Measurements from ENCODE around the gene PDCD2. TPM values are rescaled to one million over a fixed set of nuclear protein-coding genes. Genes with fewer than 3 reads are reported as not detected.

The PDCD2 gene
- total RNA-seq, 1 experiment from 2014 or later = 132 TPM

DNA sequence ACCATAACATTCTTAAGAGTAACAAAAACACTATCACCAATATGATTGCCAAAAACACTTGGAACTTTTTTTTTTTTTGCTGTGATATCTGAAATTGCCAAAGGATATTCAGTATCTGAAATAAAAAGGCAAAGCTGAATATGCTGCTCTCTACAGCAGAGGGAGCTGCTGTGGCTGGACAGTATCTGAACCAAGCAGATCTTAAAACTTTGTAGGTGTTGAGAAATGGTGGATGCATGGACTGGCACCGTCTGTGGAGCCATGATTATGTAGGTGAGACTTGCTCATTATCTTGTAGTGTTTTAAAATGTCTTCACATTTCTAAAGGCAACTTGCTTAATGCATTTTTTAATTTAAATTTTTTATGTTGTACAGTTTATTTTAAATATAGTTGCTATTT is 9.2 kb downstream of the PDCD2 start:
- Mint-ChIP-seq H3K27me3 (ENCODE audit: low read depth) (no peaks in the 10 kb centered on the region), H3K36me3 (peaks cover 45% of the 10 kb centered on the region)

GRCh38 chr6:170572704-170573466 is 11.6 kb downstream of the PDCD2 start:
- Mint-ChIP-seq H3K36me3 (peaks cover 42% of the 10 kb centered on the region), H3K27ac (no peak overlapping the region), H3K27me3 (ENCODE audit: low read depth) (no peaks in the 10 kb centered on the region), H3K9me3 (no peaks in the 10 kb centered on the region), H3K4me3 (no peak overlapping the region), H3K4me1 (no peaks in the 10 kb centered on the region)
- DNase-seq (ENCODE audit: low spot score) (no peak), ATAC-seq (no peak)
- ChIA-PET CTCF (no interaction called here), POLR2A (no interaction called here)
- TF ChIP-seq MYBL2 (CRISPR knock-in tag; IDR thresholded peaks at IDR 0.05) (no peak), E2F5 (CRISPR knock-in tag; IDR thresholded peaks at IDR 0.05) (no peak)
- TF ChIP-seq, protein P1, sequence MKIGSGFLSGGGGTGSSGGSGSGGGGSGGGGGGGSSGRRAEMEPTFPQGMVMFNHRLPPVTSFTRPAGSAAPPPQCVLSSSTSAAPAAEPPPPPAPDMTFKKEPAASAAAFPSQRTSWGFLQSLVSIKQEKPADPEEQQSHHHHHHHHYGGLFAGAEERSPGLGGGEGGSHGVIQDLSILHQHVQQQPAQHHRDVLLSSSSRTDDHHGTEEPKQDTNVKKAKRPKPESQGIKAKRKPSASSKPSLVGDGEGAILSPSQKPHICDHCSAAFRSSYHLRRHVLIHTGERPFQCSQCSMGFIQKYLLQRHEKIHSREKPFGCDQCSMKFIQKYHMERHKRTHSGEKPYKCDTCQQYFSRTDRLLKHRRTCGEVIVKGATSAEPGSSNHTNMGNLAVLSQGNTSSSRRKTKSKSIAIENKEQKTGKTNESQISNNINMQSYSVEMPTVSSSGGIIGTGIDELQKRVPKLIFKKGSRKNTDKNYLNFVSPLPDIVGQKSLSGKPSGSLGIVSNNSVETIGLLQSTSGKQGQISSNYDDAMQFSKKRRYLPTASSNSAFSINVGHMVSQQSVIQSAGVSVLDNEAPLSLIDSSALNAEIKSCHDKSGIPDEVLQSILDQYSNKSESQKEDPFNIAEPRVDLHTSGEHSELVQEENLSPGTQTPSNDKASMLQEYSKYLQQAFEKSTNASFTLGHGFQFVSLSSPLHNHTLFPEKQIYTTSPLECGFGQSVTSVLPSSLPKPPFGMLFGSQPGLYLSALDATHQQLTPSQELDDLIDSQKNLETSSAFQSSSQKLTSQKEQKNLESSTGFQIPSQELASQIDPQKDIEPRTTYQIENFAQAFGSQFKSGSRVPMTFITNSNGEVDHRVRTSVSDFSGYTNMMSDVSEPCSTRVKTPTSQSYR (CRISPR knock-in tag; IDR thresholded peaks at IDR 0.05) = no peak

More for the DNA sequence above, 9.2 kb downstream of the PDCD2 start:
- no peaks in the 10 kb centered on the region for H3K9me3 Mint-ChIP-seq
- H3K4me3 Mint-ChIP-seq = no peak overlapping the region
- no peak for DNase-seq (ENCODE audit: low spot score)
- CTCF ChIA-PET = interaction anchor here (0.7 to 1.8 kb wide), 4 partner anchors 9 to 45 kb away, joined by 3 to 15 read pairs (median 4); partner anchors contain the start of gene PDCD2
- TF ChIP-seq, protein P2, sequence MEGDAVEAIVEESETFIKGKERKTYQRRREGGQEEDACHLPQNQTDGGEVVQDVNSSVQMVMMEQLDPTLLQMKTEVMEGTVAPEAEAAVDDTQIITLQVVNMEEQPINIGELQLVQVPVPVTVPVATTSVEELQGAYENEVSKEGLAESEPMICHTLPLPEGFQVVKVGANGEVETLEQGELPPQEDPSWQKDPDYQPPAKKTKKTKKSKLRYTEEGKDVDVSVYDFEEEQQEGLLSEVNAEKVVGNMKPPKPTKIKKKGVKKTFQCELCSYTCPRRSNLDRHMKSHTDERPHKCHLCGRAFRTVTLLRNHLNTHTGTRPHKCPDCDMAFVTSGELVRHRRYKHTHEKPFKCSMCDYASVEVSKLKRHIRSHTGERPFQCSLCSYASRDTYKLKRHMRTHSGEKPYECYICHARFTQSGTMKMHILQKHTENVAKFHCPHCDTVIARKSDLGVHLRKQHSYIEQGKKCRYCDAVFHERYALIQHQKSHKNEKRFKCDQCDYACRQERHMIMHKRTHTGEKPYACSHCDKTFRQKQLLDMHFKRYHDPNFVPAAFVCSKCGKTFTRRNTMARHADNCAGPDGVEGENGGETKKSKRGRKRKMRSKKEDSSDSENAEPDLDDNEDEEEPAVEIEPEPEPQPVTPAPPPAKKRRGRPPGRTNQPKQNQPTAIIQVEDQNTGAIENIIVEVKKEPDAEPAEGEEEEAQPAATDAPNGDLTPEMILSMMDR (IDR thresholded peaks at IDR 0.05) = 0 out of 2 replicates have a peak, but pooled peaks have one; percentile 10
- TF ChIP-seq FOXK1 (CRISPR knock-in tag; IDR thresholded peaks at IDR 0.05) = no peak
- peak; percentile 70 for ATAC-seq
- POLR2A ChIA-PET = interaction anchor here (1.4 kb wide), 1 partner anchor 9 kb away, joined by 4 read pairs; the partner anchor contains the start of gene PDCD2
- no peaks in the 10 kb centered on the region for H3K4me1 Mint-ChIP-seq
- no peak overlapping the region for H3K27ac Mint-ChIP-seq

DNA sequence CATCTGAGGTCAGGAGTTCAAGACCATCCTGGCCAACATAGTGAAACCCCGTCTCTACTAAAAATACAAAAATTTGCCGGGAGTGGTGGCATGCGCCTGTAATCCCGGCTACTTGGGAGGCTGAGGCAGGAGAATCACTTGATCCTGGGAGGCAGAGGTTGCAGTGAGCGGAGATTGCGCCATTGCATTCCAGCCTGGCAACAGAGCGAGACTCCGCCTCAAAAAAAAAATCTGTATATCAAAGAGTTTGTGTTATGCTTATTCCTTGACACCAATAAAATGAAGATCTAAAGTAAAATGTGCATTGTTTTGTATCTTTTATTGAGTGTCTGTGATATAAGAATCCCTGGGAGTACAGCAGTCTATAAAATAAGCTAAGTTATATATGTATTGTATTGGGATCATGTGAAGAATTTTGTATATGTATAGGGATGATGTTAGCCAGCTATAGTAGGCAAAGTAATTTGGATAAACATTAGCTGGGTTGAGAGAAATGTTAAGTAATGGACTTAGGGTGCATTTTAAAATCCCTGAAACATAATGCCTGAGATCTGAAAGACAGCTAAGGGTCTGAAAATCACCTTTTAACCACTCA is 19.4 kb downstream of the PDCD2 start:
- Mint-ChIP-seq H3K36me3 (peaks cover 60% of the 10 kb centered on the region), H3K27me3 (ENCODE audit: low read depth) (no peaks in the 10 kb centered on the region), H3K4me3 (no peak overlapping the region), H3K27ac (no peak overlapping the region), H3K9me3 (no peaks in the 10 kb centered on the region), H3K4me1 (no peaks in the 10 kb centered on the region)
- POLR2A ChIA-PET = no interaction called here
- CTCF ChIA-PET = no interaction called here
- no peak for TF ChIP-seq ZNF425 (CRISPR knock-in tag; conservative IDR thresholded peaks at IDR 0.05)
- no peak for DNase-seq (ENCODE audit: low spot score)
- ATAC-seq = no peak

DNA sequence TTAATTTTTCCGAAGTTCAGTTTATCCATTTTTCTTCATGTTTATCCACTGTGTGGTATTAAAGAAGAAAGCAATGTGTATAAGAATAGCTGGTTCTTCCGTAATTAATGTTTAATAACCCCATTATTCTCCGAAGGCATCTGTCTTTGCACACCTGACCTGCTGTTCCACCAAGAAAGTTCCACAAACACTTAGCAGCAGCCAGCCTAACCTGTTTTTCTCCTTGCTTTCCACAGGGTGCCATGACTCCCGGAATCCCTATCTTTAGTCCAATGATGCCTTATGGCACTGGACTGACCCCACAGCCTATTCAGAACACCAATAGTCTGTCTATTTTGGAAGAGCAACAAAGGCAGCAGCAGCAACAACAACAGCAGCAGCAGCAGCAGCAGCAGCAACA is 22.9 kb downstream of the PDCD2 start:
- POLR2A ChIA-PET = no interaction called here
- CTCF ChIA-PET = no interaction called here
- H3K27me3 Mint-ChIP-seq (ENCODE audit: low read depth) = no peaks in the 10 kb centered on the region
- ATAC-seq (no peak), DNase-seq (ENCODE audit: low spot score) (no peak)
- no peak overlapping the region for H3K4me3 Mint-ChIP-seq
- TF ChIP-seq IRF2 (CRISPR knock-in tag; IDR thresholded peaks at IDR 0.05; ENCODE audit: borderline replicate concordance, low read depth) (no peak), ZNF219 (CRISPR knock-in tag; IDR thresholded peaks at IDR 0.05; ENCODE audit: borderline replicate concordance) (no peak), TEAD4 (CRISPR knock-in tag; IDR thresholded peaks at IDR 0.05) (no peak), CREM (CRISPR knock-in tag; IDR thresholded peaks at IDR 0.05) (no peak)
- peaks cover 55% of the 10 kb centered on the region for H3K36me3 Mint-ChIP-seq
- H3K4me1 Mint-ChIP-seq = no peaks in the 10 kb centered on the region
- no peak overlapping the region for H3K27ac Mint-ChIP-seq
- H3K9me3 Mint-ChIP-seq = no peaks in the 10 kb centered on the region
